Stimulated activated CD4-positive, alpha-beta T cell treated with anti-CD3 and anti-CD28 coated beads, Interleukin-12 subunit alpha, Interleukin-12 subunit beta, amount 100 ng/mL, for 4 hours (primary cell): ENCODE results near the gene POP4.

Experiments
- DNase-seq: peaks from one replicate; pipeline ENCODE4 v3.0.0-alpha.2; 2020

Gene POP4

DNA sequence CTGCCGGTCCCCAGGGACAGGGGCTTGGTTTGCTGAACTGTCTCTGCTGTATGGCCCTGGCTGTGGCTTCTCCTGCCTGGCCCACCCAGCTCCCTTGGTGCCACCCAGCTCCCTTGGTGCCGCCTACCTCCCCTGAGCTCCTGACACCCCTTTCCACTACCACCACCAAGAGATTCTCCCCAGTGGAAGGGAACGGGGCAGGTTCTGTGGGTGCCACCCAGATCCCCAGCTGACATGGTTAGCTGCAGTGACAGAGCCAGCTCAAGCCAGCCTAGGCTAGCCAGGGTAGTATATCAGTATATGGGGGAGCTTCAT, 28.5 kb upstream of the POP4 start:
- DNase-seq, result no peak

DNA sequence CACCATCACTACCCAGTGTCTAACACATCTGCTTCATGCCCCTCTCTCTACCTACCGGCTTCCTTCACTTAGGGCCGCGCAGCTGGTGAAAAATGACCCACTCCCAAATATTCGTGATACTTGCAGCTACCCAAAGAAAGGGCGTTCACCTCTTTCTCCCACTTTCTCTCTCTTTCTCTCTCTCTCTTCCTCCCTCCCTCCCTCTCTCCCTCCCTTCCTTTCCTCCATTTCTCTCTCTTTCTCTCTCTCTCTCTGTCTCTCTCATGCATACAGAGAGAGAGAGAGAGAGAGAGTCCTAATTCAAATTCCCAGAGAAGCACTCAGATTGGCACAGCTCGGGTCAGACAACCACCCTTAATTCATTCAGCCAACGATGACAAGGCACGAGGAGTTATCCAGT, 27.7 kb upstream of the POP4 start:
- no peak for DNase-seq

DNA sequence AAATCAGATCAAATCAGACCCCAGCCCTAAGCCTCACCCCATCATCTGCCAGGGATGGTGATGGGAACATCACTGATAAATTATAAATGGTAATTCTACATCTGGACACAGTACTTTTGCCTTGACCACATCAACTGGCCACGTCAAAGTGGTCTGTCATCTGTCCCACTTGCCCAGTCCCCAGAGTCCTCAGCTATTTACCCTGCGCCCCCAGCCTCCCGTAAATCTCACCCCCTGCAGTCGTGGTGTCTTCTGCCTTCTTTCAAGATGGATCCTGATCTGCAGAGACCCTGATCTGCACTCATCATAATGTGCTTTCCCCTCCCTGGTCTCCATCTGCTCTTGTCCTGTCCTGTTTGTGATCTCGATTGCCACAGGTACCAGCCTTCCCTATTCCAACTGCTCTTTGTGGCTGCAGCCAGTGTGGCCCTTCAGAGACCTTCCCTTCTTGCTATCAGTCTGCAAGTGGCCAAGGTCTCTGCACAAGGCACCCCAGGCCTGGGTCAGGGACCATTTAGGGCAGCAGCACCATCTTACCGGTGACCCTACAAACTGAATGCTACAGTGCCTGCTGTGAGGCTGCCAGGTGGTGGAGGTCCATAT, 26.7 kb upstream of the POP4 start:
- DNase-seq, result no peak

DNA sequence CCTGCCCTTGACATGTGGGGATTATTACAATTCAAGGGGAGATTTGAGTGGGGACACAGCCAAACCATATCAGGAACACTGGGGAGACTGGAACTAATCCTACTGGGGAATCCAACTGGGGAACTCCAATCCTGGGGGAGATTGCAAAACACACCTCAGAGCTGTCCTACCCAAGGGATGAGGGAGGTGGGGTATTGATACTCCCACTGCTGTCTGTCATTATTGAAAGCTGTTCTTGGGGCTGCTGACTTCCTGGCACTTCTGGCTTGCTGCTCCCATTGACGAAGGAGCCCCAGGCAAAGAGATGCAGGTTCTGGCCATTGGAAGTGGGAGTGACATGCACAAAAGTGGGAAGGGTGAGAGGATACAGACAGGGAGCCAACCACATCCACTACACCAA, 24.7 kb upstream of the POP4 start:
- no peak for DNase-seq

DNA sequence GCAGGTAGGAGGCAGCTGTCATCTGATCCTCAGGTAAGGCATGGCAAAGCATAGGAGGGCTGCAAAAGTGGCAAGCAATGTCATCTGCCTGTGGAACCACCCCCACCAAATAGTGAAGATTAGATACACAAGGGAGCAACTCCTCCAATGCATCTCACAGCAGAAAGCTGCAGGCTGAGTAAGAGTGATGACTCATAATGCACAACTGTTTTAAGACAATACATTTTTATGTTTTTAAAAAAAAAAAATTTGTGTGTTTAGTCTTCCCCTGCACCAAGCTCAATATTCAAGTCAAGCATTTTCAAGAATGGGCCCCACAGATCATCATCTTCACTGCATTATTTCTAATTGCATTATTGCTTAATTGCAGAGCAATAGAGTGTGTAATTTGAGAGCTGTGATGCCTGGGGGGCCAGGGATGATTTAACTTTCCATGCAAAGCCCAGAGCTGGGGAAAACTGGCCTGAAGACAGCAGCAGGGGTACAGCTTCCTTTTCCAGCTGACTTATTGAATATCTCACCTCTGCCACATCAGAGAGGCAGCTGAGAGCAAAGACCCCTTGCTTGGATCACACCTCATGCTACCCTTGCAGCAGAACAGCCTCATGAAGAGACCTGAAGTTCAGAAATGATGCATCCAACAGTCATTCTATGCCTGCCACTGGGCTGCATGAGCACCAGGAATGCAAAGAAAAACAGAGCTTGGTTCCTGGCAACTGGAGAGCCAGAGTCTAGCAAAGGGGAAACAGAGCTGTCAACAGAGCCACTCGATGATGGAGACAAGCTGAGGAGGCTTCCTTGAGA, 22.7 kb upstream of the POP4 start:
- DNase-seq, result no peak

DNA sequence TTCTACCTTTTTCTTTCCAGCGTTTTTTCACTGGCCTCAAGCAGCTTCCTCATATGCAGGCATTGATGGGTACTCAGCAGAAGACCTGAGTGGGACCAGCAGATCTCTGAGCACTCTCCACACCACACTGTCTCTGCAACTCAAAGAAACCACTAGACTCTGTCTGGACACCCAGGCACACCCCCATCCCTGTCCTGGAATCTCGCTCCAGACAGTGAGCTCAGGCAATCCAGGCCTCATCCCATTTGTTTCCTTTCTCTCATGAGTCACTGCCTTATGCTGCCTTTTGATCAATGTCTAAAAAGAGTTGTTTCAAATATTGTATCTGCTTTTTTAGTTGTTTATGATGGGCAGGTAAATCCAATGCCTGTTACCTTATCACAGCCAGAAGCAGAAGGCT, 19.7 kb upstream of the POP4 start:
- no peak for DNase-seq

DNA sequence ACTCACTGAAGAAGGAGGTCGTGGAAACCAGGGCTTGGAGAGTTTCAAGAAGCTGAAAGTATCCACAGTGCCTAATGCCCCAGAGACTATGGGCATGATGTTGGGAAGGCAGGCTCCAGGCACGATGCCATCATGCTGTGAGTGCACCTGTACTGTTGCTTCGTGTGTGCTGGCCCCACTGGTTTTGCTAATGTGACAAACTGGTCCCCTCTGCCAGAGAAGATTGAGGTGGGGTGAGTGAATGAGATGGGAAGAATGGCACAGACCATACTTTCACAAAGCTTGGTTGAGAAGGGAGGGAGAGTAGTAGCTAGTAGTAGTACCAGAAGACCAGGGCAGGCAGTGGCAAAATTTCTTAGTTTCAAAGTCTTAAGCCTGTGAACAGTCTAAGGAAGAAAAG, 19.0 kb upstream of the POP4 start:
- DNase-seq, result no peak

DNA sequence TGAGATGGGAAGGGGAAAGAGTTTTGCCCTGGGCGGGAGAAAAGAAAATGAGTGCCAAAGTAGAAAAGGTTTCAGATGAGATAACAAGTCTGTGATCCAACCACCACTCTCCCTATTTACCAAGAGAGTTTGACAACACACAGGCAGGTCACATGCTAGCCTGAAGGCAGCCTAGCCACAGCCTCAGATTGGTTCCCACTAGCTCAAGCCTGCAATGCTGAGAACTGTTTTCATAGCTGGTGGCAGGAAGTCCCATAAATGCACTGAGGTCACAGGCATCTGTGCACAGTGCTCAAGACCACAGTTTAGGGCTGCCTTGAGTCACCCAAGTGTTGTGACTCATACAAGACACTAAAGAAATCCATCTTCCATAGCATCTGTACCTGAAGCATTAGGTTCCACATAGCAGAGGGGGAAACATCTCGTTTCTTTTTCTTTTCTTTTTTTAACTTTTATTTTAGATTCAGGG, 18.5 kb upstream of the POP4 start:
- peak; percentile 32 for DNase-seq

DNA sequence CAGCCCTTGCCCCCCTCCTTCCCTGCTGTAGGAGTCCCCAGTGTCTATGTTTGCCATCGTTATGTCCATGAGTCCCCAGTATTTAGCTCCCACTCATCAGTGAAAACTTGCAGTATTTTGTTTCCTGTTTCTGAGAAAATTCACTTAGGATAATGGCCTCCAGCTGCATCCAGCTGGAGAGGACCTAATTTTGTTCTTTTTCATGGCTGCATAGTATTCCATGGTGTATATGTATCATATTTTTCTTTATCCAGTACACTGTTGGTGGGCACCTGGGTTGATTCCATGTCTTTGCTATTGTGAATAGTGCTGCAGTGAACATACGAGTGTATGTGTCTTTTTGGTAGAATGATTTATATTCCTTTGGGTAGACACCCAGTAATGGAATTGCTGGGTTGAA, 18.0 kb upstream of the POP4 start:
- DNase-seq, result no peak

DNA sequence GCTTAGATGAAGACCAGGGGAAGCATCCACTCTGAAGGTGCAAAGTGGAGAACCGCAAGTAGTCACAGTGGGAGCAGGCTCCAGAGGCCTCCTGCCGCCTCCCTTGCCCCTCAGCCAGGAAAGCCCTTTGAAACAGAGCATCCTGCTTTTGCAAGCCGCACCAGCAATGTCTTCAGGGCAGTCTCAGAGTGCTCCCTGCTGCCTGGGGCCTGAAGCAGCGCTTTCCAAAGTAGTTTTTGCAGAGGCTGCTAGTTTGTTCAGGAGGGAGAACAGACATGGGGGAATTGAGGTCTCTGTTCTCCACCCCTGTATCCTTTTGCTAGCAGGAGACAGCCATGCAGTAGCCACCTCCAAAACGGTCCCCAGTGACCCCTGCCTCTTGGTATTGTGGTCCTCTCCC, 15.8 kb upstream of the POP4 start:
- no peak for DNase-seq

DNA sequence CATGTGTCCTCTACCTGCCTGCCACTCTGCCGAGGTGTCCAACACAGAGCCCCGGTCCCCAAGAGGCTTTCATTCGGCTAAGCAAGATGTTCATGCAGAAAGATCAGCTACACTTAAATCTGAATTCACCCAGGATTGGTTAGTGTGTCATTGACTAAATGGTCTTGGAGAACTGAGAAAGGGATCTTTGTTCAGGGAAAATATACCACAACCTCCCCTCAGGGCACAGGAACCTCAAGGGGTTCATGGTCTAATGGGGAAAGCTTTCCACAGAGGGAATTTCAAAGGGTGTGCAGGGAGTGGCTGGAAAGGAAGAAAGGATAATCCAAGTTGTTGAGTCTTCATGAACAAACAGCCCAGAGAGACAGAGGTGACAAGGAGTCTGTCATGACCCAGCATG, 14.4 kb upstream of the POP4 start:
- DNase-seq, result no peak

DNA sequence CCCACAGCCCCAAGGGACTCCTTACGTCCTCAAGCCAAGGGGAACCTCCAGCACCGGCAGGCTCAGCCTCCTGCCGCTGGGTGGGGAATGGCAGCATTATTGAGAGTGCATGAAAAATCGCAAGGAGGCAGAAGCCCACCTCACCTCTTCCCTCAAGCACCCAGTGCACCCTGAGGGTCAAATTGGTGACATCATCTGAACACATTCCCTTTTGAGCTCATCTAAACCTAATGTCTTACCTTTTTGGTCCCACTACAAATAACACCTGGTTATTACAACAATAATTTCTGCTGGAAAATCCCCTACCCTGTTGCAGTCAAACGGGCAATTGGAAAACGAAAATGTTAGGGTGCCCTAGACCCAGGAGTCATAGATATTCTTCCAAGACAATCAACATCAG, 12.2 kb upstream of the POP4 start:
- no peak for DNase-seq

DNA sequence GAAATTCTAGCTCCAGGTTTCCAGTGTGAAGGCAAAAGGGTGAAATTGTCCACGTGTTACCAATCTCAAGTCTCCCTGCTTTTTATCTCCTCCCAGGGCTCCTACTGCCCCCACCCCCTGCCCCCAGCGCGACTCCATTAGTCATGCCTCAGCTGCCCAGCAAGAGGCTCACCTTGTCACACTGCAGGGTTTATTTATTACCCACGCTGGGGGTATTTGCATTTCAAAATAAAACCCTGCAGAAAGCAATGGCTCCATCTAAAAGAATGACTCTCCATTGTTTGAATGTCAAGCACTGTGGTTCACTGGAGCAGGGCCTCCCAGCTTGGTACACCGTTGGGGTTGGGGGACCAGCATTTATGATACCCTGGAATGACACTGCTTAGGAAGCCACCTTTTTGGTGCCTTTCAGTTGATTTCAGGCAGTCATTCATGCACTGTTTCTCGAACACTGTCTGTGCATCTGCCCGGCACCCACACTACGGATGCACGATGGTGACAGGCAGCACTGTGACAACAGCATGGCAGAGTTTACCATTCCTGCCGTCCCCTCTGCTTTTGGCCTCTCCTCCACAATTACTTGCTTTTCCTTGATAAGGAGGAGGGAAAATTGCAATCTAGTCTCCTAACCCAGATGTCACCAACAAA, 9.9 kb upstream of the POP4 start:
- DNase-seq, result no peak

DNA sequence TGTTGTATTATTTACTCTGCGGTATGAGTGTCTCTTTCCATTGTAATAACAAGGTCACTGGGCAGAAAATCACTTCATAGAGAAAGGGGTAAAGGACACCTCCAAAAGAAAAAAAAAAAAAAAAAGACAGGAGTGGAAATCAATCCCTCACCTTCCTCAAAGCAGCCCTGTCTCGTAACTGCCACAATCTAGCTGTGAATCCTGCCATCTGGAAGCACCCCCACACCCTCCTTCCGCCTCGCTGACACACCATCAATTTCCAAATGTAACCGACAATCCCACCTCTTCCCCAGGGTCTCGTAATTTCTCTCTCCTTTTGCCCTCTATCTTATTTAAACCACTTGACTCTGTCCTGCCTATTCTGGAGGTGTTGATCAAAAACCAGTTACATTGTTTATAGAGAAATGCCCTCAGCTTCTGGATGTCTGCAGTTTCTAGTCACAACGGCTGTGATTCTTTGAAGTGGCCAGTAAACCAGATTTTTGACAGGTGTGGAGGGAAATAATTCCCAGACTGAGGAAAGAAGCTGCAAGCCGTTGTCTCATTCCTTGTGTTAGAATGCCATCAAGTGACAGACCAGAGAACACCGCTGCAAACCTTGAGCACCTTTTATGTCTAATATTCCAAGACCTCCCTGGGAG, 9.1 kb upstream of the POP4 start:
- no peak for DNase-seq

DNA sequence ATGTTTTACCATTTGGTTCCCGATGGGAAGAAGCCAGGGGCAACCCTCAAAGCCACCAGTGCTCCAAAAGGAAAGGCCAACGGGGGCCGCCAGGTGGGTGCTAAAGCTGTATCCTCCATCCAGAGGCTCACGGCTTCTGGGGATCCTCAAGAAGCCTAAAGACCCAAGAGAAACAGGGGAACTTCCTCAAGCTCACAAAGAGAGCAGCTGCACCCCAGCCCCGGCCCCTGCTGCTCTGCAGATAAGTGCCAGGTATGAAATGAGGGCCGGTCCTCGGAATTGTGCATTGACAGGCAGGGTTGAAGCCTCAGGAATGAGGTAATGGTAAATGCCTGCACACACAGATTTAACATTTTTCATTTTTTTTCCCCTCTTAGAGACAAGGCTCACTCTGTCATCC, 8.0 kb upstream of the POP4 start:
- no peak for DNase-seq

DNA sequence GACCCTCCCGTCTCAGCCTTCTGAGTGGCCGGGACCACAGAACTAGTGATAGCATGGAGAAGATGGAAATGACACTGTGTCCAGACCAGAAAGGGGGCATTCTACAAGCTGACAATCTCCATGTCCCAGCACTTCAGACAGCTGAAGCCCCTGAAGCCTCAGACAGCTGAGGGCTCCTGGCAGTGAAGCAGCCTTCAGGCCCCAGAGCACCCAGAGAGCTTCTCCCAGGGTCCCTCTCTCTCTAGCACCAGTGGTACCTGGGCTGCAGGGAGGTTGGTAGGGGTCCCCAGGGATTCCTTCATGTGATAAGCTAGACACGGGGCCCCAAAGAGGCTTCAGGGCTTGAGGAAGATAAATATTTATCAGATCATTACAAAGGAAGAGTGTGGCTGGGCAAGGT, 7.6 kb upstream of the POP4 start:
- no peak for DNase-seq

DNA sequence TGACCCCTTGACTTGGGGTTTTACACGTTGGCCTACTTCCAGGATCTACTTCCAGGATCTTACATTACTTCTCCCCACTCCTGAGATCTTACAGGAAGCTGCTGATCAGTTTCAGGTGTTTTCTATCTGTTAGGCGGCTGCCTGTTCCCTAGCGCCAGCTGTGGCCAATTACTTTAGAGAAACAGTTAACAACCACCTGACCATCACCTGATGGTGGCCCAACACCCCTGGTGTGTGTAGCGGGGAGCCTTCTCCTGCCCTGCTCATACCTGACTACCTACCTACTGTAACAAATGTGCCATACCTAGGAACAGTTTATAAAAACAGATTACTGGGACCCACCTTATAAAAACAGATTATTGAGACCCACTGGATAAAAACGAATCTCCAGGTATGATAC, 2.8 kb upstream of the POP4 start:
- no peak for DNase-seq

DNA sequence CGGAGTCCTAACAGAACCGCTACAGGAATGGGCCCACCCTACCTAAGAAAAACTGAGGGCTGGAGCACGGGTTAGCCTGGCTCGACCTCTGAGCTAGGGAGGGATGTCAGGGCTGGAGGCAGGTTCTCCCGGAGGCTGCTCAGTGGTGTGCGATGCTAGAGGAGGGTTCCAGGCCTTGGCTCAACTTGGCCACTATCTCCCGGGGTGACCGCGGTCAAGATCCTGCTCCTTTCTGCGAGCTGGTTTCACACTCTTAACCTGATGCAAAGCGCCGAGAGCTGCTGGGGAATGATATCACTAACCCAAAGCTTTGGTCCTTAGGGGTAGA, 301 bp downstream of the POP4 start:
- DNase-seq, result no peak

DNA sequence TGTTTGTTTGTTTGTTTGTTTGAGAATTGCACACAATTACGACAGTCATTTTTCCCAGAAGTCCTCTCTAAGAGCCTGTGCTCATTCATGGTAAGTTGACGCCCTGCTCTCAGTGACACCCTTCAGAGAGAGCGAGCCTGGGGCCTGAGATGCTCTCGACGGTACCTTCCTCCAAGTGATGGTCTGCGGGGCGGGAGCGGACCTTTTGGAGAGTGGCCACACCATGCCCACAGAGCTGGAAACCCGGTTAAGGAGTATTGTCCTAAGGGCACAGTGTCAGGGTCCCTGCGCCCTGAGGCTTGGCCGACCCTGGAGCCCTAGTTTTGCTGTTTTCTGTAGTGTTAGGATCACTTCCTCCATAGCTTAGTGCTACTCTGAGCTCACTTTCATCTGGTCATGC, 3.6 kb downstream of the POP4 start:
- DNase-seq, result no peak

DNA sequence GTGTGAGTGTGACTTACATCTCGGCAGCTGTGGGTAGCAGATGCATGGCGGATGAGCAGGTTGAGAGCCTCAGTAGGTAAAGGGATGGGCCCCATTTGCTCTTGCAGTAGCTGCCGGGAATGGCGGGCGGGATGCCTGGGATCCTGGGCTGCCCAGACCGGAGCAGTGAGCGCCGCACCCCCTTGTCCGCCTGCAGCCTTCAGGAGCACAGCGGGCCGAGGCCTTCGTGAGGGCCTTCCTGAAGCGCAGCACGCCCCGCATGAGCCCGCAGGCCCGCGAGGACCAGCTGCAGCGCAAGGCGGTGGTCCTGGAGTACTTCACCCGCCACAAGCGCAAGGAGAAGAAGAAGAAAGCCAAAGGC, 4.1 kb downstream of the POP4 start:
- no peak for DNase-seq

DNA sequence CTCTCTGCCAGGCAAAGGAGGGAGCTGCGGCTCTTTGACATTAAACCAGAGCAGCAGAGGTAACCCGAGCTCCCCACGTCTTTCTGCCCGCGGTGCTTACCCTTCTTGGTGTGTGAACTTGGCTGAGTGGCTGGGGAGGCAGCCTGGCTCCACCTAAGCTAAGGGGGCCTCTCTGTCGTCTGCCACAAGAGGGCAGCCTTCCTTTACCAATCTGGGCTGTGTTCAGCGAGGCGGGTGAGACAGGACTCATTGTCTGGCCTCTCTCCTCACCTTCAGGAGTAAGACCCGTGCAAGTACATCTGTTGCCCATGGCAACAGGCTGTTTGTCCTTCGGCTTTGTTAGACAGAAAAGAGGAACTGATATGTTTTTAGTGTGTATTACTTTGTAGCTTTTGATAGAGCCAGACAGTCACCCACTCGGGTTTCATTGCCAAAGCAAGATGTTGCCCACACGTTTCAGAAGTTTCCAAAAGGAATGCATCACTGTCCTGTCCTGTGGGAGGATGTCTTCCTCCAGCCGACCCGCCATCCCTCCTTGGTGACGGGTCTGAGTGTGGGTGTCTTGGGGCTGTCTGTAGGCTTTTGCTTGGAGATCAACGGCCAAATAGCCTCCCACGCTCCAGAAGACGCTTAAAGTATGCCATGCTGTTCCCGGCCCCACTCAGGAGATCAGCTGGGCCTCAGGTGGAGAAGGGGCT, 4.6 kb downstream of the POP4 start:
- DNase-seq, result peak; percentile 79

DNA sequence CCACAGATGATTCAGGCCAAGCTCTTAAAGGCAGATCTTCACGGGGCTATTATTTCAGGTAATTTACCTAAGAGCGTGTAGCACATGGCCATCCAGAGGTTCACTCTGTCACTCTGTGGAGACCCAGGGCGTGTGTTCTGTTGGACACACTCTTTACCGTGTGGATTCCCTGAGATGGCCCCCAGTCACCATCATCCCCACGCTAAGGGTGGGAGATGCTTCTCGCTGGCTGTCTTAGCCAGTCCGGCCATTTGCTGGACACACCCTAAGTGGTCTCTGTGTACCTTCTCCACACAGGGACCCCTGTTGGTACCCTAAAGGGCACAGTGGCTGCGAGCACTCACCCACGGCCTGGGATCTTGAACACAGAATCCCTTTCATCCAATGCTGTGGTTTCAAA, 6.0 kb downstream of the POP4 start:
- DNase-seq, result no peak

DNA sequence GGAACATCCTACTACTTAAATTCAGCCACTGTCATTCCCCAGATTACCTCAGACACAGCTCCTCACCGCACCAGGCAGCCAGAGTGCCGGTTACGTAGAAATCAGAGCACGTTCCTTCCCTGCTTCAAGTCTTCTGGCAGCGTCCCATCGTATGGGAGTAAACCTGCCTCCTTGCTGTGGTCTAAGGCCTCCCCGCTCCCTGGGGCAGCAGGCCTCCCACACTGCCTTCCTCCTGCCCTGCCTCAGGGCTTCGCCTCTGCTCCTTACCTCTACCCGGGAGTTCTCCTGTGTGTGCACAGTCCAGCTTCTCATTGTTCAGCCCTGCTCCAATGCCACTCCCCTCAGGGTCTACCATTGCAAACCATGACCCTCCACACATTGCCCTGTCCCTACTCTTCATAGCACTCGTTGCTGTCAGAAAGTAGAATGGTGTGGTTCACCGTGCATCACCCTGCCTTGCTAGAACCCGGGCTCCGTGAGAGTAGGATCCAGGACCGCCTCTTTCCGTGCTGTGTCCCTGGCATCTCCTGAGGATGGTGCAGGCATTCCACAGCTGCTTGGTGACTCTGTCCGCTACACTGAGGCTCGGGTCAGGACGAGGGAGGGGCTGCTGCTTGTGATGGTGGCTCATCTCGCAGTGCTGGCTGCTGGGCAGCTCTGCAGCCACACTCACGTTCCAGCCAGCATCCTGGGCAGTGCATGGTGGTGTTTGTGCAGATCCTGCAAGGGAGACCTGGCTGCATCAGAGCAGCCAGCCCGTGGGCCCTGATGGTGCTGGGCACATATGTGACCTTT, 6.9 kb downstream of the POP4 start:
- no peak for DNase-seq
